ENCODE results near the gene ALCAM. TPM values are rescaled to one million over a fixed set of nuclear protein-coding genes. Genes with fewer than 3 reads are reported as not detected.

Gene ALCAM
- total and polyA plus RNA-seq, 2 of the 8 experiments (the other 6 are each of a cell fraction or from before 2014, with no cell fraction given) = 10.8 to 33.0 TPM

GRCh38 chr3:105356396-105356795, 10.3 kb upstream of the ALCAM start (continued):
- TF ChIP-seq, protein P1, sequence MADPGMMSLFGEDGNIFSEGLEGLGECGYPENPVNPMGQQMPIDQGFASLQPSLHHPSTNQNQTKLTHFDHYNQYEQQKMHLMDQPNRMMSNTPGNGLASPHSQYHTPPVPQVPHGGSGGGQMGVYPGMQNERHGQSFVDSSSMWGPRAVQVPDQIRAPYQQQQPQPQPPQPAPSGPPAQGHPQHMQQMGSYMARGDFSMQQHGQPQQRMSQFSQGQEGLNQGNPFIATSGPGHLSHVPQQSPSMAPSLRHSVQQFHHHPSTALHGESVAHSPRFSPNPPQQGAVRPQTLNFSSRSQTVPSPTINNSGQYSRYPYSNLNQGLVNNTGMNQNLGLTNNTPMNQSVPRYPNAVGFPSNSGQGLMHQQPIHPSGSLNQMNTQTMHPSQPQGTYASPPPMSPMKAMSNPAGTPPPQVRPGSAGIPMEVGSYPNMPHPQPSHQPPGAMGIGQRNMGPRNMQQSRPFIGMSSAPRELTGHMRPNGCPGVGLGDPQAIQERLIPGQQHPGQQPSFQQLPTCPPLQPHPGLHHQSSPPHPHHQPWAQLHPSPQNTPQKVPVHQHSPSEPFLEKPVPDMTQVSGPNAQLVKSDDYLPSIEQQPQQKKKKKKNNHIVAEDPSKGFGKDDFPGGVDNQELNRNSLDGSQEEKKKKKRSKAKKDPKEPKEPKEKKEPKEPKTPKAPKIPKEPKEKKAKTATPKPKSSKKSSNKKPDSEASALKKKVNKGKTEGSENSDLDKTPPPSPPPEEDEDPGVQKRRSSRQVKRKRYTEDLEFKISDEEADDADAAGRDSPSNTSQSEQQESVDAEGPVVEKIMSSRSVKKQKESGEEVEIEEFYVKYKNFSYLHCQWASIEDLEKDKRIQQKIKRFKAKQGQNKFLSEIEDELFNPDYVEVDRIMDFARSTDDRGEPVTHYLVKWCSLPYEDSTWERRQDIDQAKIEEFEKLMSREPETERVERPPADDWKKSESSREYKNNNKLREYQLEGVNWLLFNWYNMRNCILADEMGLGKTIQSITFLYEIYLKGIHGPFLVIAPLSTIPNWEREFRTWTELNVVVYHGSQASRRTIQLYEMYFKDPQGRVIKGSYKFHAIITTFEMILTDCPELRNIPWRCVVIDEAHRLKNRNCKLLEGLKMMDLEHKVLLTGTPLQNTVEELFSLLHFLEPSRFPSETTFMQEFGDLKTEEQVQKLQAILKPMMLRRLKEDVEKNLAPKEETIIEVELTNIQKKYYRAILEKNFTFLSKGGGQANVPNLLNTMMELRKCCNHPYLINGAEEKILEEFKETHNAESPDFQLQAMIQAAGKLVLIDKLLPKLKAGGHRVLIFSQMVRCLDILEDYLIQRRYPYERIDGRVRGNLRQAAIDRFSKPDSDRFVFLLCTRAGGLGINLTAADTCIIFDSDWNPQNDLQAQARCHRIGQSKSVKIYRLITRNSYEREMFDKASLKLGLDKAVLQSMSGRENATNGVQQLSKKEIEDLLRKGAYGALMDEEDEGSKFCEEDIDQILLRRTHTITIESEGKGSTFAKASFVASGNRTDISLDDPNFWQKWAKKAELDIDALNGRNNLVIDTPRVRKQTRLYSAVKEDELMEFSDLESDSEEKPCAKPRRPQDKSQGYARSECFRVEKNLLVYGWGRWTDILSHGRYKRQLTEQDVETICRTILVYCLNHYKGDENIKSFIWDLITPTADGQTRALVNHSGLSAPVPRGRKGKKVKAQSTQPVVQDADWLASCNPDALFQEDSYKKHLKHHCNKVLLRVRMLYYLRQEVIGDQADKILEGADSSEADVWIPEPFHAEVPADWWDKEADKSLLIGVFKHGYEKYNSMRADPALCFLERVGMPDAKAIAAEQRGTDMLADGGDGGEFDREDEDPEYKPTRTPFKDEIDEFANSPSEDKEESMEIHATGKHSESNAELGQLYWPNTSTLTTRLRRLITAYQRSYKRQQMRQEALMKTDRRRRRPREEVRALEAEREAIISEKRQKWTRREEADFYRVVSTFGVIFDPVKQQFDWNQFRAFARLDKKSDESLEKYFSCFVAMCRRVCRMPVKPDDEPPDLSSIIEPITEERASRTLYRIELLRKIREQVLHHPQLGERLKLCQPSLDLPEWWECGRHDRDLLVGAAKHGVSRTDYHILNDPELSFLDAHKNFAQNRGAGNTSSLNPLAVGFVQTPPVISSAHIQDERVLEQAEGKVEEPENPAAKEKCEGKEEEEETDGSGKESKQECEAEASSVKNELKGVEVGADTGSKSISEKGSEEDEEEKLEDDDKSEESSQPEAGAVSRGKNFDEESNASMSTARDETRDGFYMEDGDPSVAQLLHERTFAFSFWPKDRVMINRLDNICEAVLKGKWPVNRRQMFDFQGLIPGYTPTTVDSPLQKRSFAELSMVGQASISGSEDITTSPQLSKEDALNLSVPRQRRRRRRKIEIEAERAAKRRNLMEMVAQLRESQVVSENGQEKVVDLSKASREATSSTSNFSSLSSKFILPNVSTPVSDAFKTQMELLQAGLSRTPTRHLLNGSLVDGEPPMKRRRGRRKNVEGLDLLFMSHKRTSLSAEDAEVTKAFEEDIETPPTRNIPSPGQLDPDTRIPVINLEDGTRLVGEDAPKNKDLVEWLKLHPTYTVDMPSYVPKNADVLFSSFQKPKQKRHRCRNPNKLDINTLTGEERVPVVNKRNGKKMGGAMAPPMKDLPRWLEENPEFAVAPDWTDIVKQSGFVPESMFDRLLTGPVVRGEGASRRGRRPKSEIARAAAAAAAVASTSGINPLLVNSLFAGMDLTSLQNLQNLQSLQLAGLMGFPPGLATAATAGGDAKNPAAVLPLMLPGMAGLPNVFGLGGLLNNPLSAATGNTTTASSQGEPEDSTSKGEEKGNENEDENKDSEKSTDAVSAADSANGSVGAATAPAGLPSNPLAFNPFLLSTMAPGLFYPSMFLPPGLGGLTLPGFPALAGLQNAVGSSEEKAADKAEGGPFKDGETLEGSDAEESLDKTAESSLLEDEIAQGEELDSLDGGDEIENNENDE (IDR thresholded peaks at IDR 0.05; ENCODE audit: insufficient replicate concordance, low read length) = no peak
- TF ChIP-seq SIN3A (conservative IDR thresholded peaks at IDR 0.05 in 1 of 2, IDR thresholded peaks at IDR 0.05 in 1 of 2; ENCODE audit: low read depth in 1 of 2, low read length in 2 of 2) = no peak
- no peak for TF ChIP-seq RFX5 (IDR thresholded peaks at IDR 0.05; ENCODE audit: borderline replicate concordance, low read depth, low read length)
- no peak for TF ChIP-seq RXRA (IDR thresholded peaks at IDR 0.05; ENCODE audit: insufficient read depth, low read depth, low read length)
- TF ChIP-seq E2F6 (IDR thresholded peaks at IDR 0.05) = no peak
- TF ChIP-seq KDM4A (IDR thresholded peaks at IDR 0.05; ENCODE audit: low read depth, low read length, severe bottlenecking) = no peak

Data from H1 (cell line).